Measurements from ENCODE around the gene MINPP1.
A peak's percentile ranks its signal among the peaks of the same experiment; 100 is the strongest.
"Not testable (repeated sequence)": the region's sequence is repeated elsewhere in the genome, so short reads cannot be mapped to it uniquely, and the experiment has no call there.

Gene MINPP1

GRCh38 chr10:87575851-87576250 lies 71.2 kb downstream of the MINPP1 start:
- no peak for DNase-seq (ENCODE audit: low spot score)

GRCh38 chr10:87578160-87578841 lies 73.6 kb downstream of the MINPP1 start:
- no peak for DNase-seq (ENCODE audit: low spot score)

DNA sequence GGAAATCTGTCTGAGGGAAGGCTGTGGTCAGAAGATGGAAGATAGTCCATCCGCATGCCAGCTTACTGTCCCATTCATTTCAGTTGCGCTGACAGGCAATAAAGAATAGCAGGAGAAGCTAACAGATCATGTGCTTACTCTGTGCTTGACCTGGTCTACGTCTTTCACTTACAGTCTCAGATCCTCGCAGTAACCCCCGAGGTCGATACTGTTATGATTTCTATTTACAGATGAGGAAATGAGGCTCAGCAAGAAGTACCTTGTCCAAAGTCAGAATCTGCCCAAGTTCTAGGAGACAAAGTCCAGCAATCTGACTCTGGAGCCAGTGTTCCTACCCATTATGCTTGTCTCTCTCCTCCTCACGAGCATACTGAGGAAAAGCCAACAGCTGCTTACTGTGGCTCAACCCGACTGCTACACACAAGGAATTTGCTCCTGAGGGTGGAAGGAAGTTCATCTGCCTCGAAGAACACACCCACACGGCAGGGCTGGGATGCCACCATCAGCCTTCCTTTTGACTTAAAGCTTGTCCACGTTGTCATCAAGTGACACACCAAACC lies 74.2 kb downstream of the MINPP1 start:
- no peak for DNase-seq (ENCODE audit: low spot score)

DNA sequence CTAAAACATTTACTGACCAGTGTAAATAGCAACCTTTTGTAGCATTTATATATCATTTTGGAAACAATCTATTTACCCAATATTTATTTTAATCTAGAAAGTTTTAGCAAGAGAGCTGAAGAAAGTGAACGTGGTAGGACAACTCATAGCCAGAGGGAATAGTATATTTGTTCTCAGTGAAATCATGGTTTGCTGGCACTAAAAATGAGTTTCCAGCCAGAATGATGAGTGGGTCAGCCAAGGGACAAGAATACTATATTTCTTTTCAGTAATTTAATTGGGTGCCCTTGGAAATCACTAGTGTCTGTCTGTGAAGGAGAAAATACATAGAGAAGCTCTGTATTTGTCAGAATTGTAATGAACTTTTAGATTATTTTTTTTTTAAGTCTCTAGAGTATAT lies 74.9 kb downstream of the MINPP1 start:
- no peak for DNase-seq (ENCODE audit: low spot score)

DNA sequence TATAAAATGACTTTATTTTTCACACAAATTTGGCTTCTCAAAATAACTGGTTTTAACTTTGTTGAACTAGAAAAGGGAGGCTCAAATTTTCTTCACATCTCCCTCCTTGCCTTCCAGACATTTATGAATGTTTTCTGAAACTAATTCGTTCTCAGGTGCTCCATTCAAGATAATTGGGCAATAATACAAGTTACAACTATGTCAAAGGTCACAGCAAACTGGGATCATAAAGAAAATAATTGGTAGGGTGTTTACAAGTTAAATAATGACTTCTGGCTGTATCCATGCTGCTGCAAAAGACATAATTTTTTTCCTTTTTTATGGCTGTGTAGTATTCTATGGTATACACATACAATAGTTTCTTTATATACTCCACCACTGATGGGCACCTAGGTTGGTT lies 75.3 kb downstream of the MINPP1 start:
- DNase-seq (ENCODE audit: low spot score) = no peak

DNA sequence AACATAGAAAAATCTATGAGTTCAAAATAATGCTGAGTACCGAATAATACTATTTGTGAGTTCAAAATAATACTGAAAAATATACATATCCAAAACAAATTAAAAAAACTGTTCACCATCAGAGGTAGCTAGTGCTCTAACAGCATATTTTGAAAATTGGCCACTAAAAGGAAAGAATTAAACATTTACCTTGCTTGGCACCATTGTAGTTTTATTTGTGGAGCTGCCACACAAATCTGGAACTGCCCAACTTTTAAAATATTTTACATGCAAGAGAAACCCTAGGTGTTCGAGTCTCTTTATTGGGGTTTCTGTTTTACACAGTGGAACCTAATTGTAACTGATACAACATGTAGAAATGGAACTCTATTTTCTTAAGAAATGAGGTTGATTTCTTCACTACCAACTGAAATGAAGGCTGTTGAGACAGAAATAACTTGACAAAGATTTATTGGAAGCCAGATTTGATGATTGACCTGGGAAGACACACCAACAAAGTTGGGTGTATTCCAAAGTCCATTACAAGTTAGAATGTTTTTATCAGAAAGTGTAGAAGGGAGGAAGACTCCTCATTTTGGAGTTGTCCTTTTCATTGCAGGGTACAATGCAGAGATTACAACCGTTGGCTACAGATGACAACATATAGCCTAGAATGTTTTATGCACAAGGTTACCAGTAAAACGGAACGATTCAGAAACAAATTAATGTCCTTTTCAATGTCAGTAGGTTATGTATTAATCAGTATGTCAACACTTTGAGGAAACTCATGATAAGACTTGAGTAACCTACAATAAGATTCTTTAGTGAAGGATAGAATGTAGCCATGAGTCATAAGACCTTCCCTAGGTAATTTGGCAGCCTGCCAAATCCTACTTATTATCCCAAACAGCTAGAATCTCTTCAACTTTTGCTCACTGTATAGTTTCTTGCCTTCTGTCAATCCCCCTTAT lies 81.1 kb downstream of the MINPP1 start:
- no peak for DNase-seq (ENCODE audit: low spot score)

GRCh38 chr10:87589645-87590051 lies 85.0 kb downstream of the MINPP1 start:
- DNase-seq (ENCODE audit: low spot score) = no peak

DNA sequence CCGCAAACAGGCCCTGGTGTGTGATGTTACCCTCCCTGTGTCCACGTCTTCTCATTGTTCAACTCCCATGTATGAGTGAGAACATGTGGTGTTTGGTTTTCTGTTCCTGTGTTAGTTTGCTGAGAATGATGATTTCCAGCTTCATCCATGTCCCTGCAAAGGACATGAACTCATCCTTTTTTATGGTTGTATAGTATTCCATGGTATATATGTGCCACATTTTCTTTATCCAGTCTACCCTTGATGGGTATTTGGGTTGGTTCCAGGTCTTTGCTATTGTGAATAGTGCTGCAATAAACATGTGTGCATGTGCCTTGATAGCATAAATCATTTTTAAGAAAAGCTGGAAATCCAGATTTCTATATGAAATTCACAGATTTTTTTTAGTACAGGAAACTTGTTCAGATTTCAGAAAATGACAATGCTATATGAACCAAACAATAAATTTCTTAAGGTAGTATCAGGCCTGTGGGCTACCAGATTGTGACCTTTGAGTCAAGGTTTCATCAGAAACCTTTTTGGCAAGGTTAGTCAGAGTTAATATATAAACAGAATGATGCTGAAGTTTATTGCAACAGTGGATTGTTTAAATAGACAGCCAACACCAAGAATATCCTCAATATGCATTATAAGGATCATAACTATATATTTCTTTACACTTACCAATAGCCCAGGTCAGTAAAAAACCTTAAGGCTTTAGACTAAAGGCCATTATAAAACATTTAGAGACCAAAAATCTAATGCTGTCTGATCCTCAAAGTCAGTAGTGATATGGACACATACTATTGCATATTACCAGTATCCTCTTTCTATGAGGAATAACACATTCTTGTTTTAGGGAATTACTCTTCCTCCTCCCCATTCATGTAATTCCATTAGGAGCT lies 86.3 kb downstream of the MINPP1 start:
- DNase-seq (ENCODE audit: low spot score) = no peak

- no peak for DNase-seq (ENCODE audit: low spot score)
These were observed 86.8 kb downstream of the MINPP1 start for GRCh38 chr10:87591589-87591886.

DNA sequence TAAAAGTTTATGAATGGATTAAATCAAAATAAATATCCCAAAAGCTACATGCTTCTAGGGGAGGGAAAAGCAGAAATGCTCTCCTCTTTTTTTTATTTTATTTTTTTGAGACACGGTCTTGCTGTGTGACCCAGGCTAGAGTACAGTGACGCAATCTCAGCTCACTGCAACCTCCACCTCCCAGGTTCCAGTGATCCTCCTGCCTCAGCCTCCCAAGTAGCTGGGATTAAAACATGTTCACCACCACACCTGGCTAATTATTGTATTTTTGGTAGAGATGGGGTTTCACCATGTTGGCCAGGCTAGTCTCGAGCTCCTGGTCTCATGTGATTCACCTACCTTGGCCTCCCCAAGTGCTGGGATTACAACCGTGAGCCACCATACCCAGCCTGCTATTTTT lies 88.2 kb downstream of the MINPP1 start:
- DNase-seq (ENCODE audit: low spot score) = not testable (repeated sequence)

DNA sequence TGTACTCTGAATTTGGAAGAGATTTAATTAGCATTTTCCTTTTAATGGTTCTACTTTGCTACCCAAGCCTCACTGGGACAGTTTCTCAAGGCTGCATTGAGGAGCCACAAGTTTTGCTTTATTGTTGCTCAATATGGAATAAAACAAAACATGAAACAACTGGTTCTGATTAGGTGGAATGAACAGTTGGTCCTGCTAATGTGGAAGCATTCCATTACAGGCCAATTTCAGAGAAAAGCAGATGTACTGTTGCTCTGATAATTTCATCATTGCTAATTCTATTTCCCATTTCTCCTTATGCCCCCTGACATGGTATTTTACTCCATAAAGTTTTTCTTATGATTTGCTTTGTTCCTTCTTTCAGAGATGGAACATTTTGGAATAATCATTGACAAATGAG lies 89.0 kb downstream of the MINPP1 start:
- no peak for DNase-seq (ENCODE audit: low spot score)

- no peak for DNase-seq (ENCODE audit: low spot score)
These were observed 89.5 kb downstream of the MINPP1 start for GRCh38 chr10:87594181-87594580.

DNA sequence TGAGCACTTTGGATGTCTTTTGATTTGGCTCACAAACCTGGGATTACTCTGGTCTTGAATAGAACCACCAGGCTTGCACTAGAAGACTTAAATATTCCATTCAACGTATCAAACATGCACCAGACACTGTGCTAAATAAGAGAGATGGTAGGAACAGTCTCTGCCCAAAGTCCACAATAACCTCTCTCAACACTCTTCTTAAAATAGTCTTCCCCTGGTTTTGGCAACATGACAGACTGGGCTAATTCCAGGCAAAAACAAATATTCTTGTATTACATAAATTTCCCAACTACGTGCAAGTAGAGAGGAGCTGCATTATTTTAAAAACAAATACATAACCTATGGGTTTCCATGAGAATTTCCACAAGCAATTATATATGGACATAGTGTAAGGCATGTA lies 90.2 kb downstream of the MINPP1 start:
- peak; percentile 3 for DNase-seq (ENCODE audit: low spot score)

DNA sequence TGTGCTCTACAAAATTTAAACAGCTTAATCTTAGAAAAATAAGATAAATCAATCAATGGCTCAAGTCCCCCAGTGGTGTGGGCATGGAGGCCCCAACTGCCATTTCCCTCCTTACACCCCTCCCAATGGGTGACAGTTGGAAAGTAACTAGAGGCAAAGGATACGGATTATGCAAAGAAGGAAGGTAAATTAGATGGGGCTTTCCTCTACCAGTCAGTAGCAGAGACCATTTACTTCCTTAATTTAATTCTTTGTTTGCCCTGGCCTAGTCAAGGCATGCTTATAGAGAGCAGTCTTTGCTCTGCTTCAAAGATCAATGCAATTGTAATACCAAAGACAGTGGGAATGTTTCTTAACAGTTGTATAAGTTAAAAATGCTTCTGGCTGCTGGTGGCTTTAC lies 91.7 kb downstream of the MINPP1 start:
- no peak for DNase-seq (ENCODE audit: low spot score)

- peak; percentile 41 for DNase-seq (ENCODE audit: low spot score)
These were observed 94.0 kb downstream of the MINPP1 start for GRCh38 chr10:87598700-87599099.

DNA sequence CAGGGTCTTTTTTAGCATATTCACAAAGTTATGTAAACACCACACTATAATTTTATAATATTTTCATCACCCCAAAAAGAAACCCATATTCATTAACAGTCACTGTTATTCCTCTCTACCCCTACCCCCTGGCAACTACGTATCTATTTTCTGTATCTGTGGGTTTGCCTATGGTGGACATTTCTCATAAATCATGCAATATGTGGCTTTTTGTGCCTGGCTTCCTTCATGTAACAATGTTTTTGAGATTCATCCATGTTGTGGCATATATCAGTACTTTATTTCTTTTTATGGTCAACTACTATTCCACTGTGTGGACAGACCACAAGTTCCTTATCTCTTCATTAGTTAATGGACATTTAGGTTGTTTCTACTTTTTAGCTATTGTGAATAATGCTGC lies 95.9 kb downstream of the MINPP1 start:
- DNase-seq (ENCODE audit: low spot score) = no peak
